Measurements from ENCODE around the gene SLC51A. TPM values are rescaled to one million over a fixed set of nuclear protein-coding genes. Genes with fewer than 3 reads are reported as not detected.

Gene SLC51A
- total RNA-seq, 1 donor, result not detected

DNA sequence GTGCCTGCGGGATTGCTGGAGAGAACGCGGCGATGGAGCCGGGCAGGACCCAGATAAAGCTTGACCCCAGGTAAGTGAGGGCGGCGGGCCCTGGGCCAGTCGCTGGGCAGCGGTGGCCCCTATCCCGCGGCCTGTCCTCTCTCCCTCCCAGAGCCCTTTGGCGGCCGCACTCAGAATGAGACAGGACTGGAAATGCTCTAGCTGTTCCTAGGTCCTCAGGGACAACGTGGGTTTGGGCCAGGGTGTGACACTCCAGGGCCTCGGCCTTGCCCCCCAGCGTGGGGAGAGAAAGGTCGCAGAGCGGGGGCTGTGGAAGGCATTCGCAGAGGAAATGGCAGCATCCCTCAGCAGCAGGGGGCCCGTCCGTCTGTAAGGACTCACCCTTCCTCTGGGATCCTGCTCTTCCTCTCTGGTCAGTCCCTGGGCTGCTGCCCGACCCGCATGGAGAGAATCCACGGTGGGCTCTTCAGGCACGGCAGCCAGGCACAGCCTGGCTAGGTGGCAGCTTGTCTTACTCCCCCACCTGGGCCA lies 412 bp downstream of the SLC51A start:
- Histone ChIP-seq H3K79me2 (ENCODE audit: insufficient read depth, low read length) (no peaks in the 10 kb centered on the region), H4K20me1 (ENCODE audit: insufficient read depth, low read length) (no peaks in the 10 kb centered on the region), H3K36me3 (ENCODE audit: insufficient read depth, low read length) (no peaks in the 10 kb centered on the region), H2AFZ (ENCODE audit: low read length) (no peak overlapping the region), H3K27me3 (ENCODE audit: insufficient read depth, low read length) (peaks cover 2% of the 10 kb centered on the region), H3K4me1 (ENCODE audit: insufficient read depth, low read length) (peaks cover 12% of the 10 kb centered on the region), H3K27ac (ENCODE audit: low read depth, low read length) (no peak overlapping the region), H3K9me3 (ENCODE audit: low read depth, low read length) (no peaks in the 10 kb centered on the region), H3K4me2 (ENCODE audit: insufficient read depth, low read length) (no peak overlapping the region), H3K4me3 (ENCODE audit: insufficient read depth, low read length) (no peak overlapping the region)
- no peak for DNase-seq (ENCODE audit: insufficient read length, low spot score, missing footprints)
- no peak for TF ChIP-seq CTCF (IDR thresholded peaks at IDR 0.05; ENCODE audit: extremely low read depth, low read depth, low read length)

DNA sequence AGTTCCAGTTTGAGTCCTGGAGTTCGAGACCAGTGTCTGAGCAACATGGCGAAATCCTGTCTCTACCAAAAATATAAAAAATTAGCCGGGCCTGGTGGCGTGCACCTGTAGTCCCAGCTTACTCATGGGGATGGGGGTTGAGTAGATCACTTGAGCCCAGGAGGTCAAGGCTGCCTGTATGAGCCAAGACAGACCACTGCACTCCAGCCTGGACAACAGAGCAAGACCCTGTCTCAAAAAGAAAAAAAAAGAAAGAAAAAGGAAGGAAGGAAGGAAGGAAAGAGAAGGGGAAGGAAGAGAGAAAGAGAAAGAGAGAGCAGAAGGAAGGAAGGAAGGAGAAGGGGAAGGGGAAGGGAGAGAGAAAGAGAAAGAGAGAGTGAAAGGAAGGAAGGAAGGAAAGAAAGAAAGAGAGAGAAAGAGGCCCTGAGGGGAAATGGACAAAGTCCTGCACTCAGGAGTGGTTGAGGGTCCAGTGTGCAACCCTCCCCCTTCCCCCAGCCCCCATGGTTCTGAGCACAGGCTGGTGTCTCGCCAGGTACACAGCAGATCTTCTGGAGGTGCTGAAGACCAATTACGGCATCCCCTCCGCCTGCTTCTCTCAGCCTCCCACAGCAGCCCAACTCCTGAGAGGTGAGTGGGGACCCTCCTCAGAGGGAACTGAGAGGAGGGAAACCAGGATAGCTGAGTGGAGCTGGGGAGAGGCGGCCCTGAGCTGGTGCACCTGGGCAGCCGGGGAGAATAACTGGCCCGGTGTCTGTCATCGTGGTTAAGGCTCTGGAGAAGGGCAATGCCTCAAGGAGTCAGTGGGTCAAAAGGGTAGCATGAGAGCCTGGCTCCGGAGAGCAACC lies 1.2 kb downstream of the SLC51A start:
- Histone ChIP-seq H3K27ac (ENCODE audit: low read depth, low read length) (no peak overlapping the region), H3K4me1 (ENCODE audit: insufficient read depth, low read length) (peaks cover 12% of the 10 kb centered on the region), H3K27me3 (ENCODE audit: insufficient read depth, low read length) (peaks cover 2% of the 10 kb centered on the region), H3K36me3 (ENCODE audit: insufficient read depth, low read length) (no peaks in the 10 kb centered on the region), H4K20me1 (ENCODE audit: insufficient read depth, low read length) (no peaks in the 10 kb centered on the region), H2AFZ (ENCODE audit: low read length) (no peak overlapping the region), H3K4me3 (ENCODE audit: insufficient read depth, low read length) (no peak overlapping the region), H3K4me2 (ENCODE audit: insufficient read depth, low read length) (no peak overlapping the region), H3K9me3 (ENCODE audit: low read depth, low read length) (no peaks in the 10 kb centered on the region), H3K79me2 (ENCODE audit: insufficient read depth, low read length) (no peaks in the 10 kb centered on the region)
- TF ChIP-seq CTCF (IDR thresholded peaks at IDR 0.05; ENCODE audit: extremely low read depth, low read depth, low read length), result no peak
- DNase-seq (ENCODE audit: insufficient read length, low spot score, missing footprints), result no peak

- Histone ChIP-seq H3K27me3 (ENCODE audit: insufficient read depth, low read length) (peaks cover 2% of the 10 kb centered on the region), H2AFZ (ENCODE audit: low read length) (no peak overlapping the region), H3K4me2 (ENCODE audit: insufficient read depth, low read length) (peak overlapping the region; percentile 89), H3K36me3 (ENCODE audit: insufficient read depth, low read length) (no peaks in the 10 kb centered on the region), H3K9me3 (ENCODE audit: low read depth, low read length) (no peaks in the 10 kb centered on the region), H3K79me2 (ENCODE audit: insufficient read depth, low read length) (no peaks in the 10 kb centered on the region), H3K27ac (ENCODE audit: low read depth, low read length) (no peak overlapping the region), H3K4me1 (ENCODE audit: insufficient read depth, low read length) (peaks cover 13% of the 10 kb centered on the region), H4K20me1 (ENCODE audit: insufficient read depth, low read length) (no peaks in the 10 kb centered on the region), H3K4me3 (ENCODE audit: insufficient read depth, low read length) (no peak overlapping the region)
- no peak for DNase-seq (ENCODE audit: insufficient read length, low spot score, missing footprints)
- TF ChIP-seq CTCF (IDR thresholded peaks at IDR 0.05; ENCODE audit: extremely low read depth, low read depth, low read length), result no peak
Measured at GRCh38 chr3:196218155-196218712, 1.9 kb downstream of the SLC51A start.
